ENCODE results near the gene CNTNAP1.

Gene CNTNAP1

DNA sequence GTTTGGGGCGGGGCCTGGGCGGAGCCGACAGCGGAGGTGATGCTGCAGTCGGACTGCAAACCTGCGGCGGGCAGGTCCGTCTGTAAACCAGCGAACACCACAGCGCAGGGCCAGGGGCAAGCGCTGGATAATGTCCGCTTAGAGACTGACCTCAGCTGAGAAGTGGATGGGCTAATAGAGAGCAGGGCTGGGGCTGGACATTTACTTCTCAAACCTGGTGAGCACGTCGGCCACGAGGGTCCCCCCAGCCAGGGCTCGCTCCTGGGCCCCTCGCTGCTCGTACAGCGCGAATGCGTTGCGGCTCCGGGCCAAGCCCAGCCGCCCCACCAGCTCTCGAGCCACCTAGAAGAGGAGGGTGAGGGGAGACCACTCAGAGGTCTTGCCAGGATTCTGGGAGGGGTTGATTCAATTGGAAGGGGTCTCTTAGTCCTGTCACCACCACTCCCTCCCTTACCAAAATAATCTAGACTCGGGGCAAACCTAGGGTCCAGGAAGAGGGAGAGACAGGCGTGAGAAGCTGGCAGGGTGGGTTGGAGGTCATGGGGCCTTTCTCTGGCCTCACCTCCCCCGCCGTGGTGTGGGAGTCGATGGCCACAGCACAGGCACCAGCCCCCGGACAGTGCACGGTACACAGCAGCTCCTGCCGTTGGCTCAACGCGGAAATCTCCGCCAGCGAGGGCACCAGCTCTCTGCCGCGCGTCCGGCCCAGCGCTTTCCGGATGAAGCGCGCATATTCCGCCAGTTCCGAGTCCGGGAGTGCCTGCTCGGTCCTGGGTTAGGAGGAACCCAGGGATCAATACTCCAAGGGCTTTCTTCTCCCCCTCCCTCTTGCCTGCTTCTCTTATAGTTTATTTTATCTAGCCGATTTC is 11.3 kb upstream of the CNTNAP1 start:
- H3K9me3 ChIP-seq (ENCODE audit: low read length) = no peaks in the 10 kb centered on the region
- peaks cover 28% of the 10 kb centered on the region for H3K4me1 ChIP-seq (ENCODE audit: insufficient read depth, low read length, severe bottlenecking)
- H4K20me1 ChIP-seq (ENCODE audit: insufficient read depth, low read length) = no peaks in the 10 kb centered on the region
- H3K27ac ChIP-seq (ENCODE audit: low read depth, low read length, poor library complexity, severe bottlenecking) = no peak overlapping the region
- TF ChIP-seq CTCF (IDR thresholded peaks at IDR 0.05; ENCODE audit: low read length) = no peak
- no peak for TF ChIP-seq EZH2 (IDR thresholded peaks at IDR 0.05; ENCODE audit: borderline replicate concordance, low read length)
- peaks cover 16% of the 10 kb centered on the region; the same call in 1 of the 2 replicates for H3K27me3 ChIP-seq (ENCODE audit: insufficient read depth, low read length)
- peaks cover 13% of the 10 kb centered on the region; the same call in 1 of the 2 replicates for H3K36me3 ChIP-seq (ENCODE audit: insufficient read depth, low read length)
- peak overlapping the region; percentile 90 for H3K4me2 ChIP-seq (ENCODE audit: low read length)
- H3K9ac ChIP-seq (ENCODE audit: low read length) = no peak overlapping the region
- H3K9me2 ChIP-seq (ENCODE audit: low read depth, low read length) = no peaks in the 10 kb centered on the region
- no peaks in the 10 kb centered on the region for H3K79me2 ChIP-seq (ENCODE audit: insufficient read depth, low read length)
- peak overlapping the region; percentile 62 for H3K4me3 ChIP-seq (ENCODE audit: low read depth, low read length, poor library complexity, severe bottlenecking)
- H2AFZ ChIP-seq (ENCODE audit: low read length) = no peak overlapping the region
- H3F3A ChIP-seq (ENCODE audit: insufficient read depth, low read length) = no peaks in the 10 kb centered on the region

DNA sequence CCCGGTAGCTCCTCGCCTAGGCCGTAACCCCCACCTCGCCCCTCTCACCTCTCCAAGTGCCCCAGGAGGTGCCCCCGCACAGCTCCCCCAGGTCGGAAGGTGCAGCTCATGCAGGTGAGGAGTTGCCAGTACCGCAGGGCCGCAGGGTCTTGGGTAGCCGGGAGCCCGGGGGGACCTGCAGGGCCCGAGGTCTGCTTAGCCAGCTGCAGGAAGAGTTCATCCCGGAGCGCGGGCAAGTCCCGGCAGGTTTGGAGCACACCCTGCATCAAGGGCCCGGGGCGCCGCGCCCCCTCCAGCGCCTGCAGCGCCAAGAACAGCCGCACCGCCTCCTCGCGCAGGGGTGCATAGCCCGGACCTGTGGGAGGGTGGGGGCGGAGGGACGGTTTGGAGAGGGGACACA is 10.3 kb upstream of the CNTNAP1 start:
- peaks cover 35% of the 10 kb centered on the region for H3K4me1 ChIP-seq (ENCODE audit: insufficient read depth, low read length, severe bottlenecking)

GRCh38 chr17:42673266-42673884 is 9.0 kb upstream of the CNTNAP1 start:
- H3K4me3 ChIP-seq (ENCODE audit: low read depth, low read length, poor library complexity, severe bottlenecking) = no peak overlapping the region
- no peaks in the 10 kb centered on the region for H3K36me3 ChIP-seq (ENCODE audit: insufficient read depth, low read length)
- H3K27ac ChIP-seq (ENCODE audit: low read depth, low read length, poor library complexity, severe bottlenecking) = no peak overlapping the region
- no peaks in the 10 kb centered on the region for H3K9me2 ChIP-seq (ENCODE audit: low read depth, low read length)
- H3K9me3 ChIP-seq (ENCODE audit: low read length) = no peaks in the 10 kb centered on the region
- no peaks in the 10 kb centered on the region for H4K20me1 ChIP-seq (ENCODE audit: insufficient read depth, low read length)
- no peak overlapping the region for H3K4me2 ChIP-seq (ENCODE audit: low read length)
- no peak overlapping the region for H3K9ac ChIP-seq (ENCODE audit: low read length)
- TF ChIP-seq CTCF (IDR thresholded peaks at IDR 0.05; ENCODE audit: low read length) = no peak
- no peak for TF ChIP-seq EZH2 (IDR thresholded peaks at IDR 0.05; ENCODE audit: borderline replicate concordance, low read length)
- no peaks in the 10 kb centered on the region for H3F3A ChIP-seq (ENCODE audit: insufficient read depth, low read length)
- H3K79me2 ChIP-seq (ENCODE audit: insufficient read depth, low read length) = no peaks in the 10 kb centered on the region
- no peak overlapping the region for H2AFZ ChIP-seq (ENCODE audit: low read length)
- peaks cover 44% of the 10 kb centered on the region for H3K4me1 ChIP-seq (ENCODE audit: insufficient read depth, low read length, severe bottlenecking)
- peaks cover 16% of the 10 kb centered on the region; the same call in 1 of the 2 replicates for H3K27me3 ChIP-seq (ENCODE audit: insufficient read depth, low read length)

More for the DNA sequence above, 10.3 kb upstream of the CNTNAP1 start:
- TF ChIP-seq CTCF (IDR thresholded peaks at IDR 0.05; ENCODE audit: low read length) = no peak
- no peak for TF ChIP-seq EZH2 (IDR thresholded peaks at IDR 0.05; ENCODE audit: borderline replicate concordance, low read length)
- Histone ChIP-seq H3K9me3 (ENCODE audit: low read length) (no peaks in the 10 kb centered on the region), H3K4me2 (ENCODE audit: low read length) (no peak overlapping the region), H4K20me1 (ENCODE audit: insufficient read depth, low read length) (no peaks in the 10 kb centered on the region), H3K36me3 (ENCODE audit: insufficient read depth, low read length) (peaks cover 4% of the 10 kb centered on the region; the same call in 1 of the 2 replicates), H3K9me2 (ENCODE audit: low read depth, low read length) (no peaks in the 10 kb centered on the region), H3K27me3 (ENCODE audit: insufficient read depth, low read length) (peaks cover 16% of the 10 kb centered on the region; the same call in 1 of the 2 replicates), H3F3A (ENCODE audit: insufficient read depth, low read length) (no peaks in the 10 kb centered on the region), H3K4me3 (ENCODE audit: low read depth, low read length, poor library complexity, severe bottlenecking) (no peak overlapping the region), H3K79me2 (ENCODE audit: insufficient read depth, low read length) (no peaks in the 10 kb centered on the region), H3K9ac (ENCODE audit: low read length) (no peak overlapping the region), H2AFZ (ENCODE audit: low read length) (no peak overlapping the region), H3K27ac (ENCODE audit: low read depth, low read length, poor library complexity, severe bottlenecking) (no peak overlapping the region)
